Tibial nerve (tissue), 4 donors: ENCODE results near the gene SLCO3A1.

Experiments used
- EP300 ChIP-seq, 2 donors: sonication (generic); formaldehyde crosslinking; IDR thresholded peaks; one replicate each; pipeline ENCODE4 v1.6.1; 2017; ENCODE audit warnings: antibody characterized with exemption in 2 of 2, mild to moderate bottlenecking in 1 of 2
- POLR2A ChIP-seq, 2 donors: fragments of 450-650 bp; IDR thresholded peaks; one replicate each; pipeline ENCODE4 v1.6.1; 2017; ENCODE audit warnings: antibody characterized with exemption in 2 of 2, mild to moderate bottlenecking in 2 of 2, moderate library complexity in 2 of 2
- TF ChIP-seq, protein P1 (sequence below), 5 experiments: fragments of 200-600 bp in 3 of 5; fragments of 450-650 bp in 2 of 5; sonication (generic) in 3 of 5; IDR thresholded peaks; one replicate each; pipeline ENCODE4 v1.5.1; 2016 to 2019; ENCODE audit warnings: antibody characterized with exemption in 5 of 5, mild to moderate bottlenecking in 3 of 5, moderate library complexity in 2 of 5

DNA sequence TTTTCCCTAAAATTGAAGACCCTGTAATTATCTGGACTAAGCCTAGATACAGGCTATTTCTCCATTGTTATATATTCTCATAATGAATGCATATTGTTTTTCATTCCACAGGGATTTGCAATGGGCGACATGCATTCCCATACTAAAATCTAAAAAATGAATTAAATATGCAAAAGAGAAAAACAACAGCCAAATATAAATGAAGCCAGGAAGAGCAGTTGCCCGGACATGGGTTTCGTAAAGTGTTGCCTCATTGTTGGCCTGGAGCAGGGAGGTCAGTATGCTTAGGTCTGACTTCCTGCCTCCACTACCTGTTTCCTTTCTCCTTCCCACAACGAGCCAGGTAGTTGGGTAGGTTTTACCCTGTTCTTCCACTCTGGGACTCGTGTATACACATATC lies 27.1 kb upstream of the SLCO3A1 start:
- TF ChIP-seq, protein P1, sequence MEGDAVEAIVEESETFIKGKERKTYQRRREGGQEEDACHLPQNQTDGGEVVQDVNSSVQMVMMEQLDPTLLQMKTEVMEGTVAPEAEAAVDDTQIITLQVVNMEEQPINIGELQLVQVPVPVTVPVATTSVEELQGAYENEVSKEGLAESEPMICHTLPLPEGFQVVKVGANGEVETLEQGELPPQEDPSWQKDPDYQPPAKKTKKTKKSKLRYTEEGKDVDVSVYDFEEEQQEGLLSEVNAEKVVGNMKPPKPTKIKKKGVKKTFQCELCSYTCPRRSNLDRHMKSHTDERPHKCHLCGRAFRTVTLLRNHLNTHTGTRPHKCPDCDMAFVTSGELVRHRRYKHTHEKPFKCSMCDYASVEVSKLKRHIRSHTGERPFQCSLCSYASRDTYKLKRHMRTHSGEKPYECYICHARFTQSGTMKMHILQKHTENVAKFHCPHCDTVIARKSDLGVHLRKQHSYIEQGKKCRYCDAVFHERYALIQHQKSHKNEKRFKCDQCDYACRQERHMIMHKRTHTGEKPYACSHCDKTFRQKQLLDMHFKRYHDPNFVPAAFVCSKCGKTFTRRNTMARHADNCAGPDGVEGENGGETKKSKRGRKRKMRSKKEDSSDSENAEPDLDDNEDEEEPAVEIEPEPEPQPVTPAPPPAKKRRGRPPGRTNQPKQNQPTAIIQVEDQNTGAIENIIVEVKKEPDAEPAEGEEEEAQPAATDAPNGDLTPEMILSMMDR (IDR thresholded peaks at IDR 0.05): no peak
- no peak for TF ChIP-seq EP300 (IDR thresholded peaks at IDR 0.05)
- no peak for TF ChIP-seq POLR2A (IDR thresholded peaks at IDR 0.05)
